Lower lobe of right lung (tissue), 2 donors: Measurements from ENCODE around the gene PRDM15. TPM values are rescaled to one million over a fixed set of nuclear protein-coding genes. Genes with fewer than 3 reads are reported as not detected.

Experiments
- ATAC-seq, 2 donors: fragments of 200-7000 bp; cut with Tn5 transposase; one replicate each; pipeline ENCODE4 v1.9.1; 2020 to 2022; ENCODE audit warnings: mild to moderate bottlenecking in 2 of 2, moderate library complexity in 2 of 2
- DNase-seq: peaks from one replicate; pipeline ENCODE4 v3.0.0-alpha.2; 2020
- H3K27ac ChIP-seq: fragments of 200-600 bp; one replicate; pipeline ENCODE4 v1.8.0; 2022
- H3K27me3 ChIP-seq: fragments of 200-600 bp; one replicate; pipeline ENCODE4 v1.8.0; 2022; ENCODE audit warnings: low read depth
- H3K36me3 ChIP-seq: fragments of 200-600 bp; one replicate; pipeline ENCODE4 v1.8.0; 2022; ENCODE audit warnings: mild to moderate bottlenecking
- H3K4me1 ChIP-seq: fragments of 200-600 bp; one replicate; pipeline ENCODE4 v1.8.0; 2022
- H3K4me3 ChIP-seq: fragments of 200-600 bp; one replicate; pipeline ENCODE4 v1.8.0; 2022; ENCODE audit warnings: mild to moderate bottlenecking
- H3K9me3 ChIP-seq: fragments of 200-600 bp; one replicate; pipeline ENCODE4 v1.8.0; 2022
- intact Hi-C: fragments of 100-400 bp; cut with DNase I; formaldehyde crosslinking; loops from one replicate; pipeline ENCODE4 v1.11.0; 2022
- total RNA-seq: library from RNA; stranded (reverse); fragmentation: NEBNext Ultra II Directional; extraction: Animal tissue kit (Norgen Biotek cat#: 25700); gene quantifications from one replicate; pipeline ENCODE4 v1.2.1, GENCODE V29; 2021
- TF ChIP-seq, protein P1 (sequence below): fragments of 200-600 bp; IDR thresholded peaks from one replicate; pipeline ENCODE4 v1.8.0; 2022; ENCODE audit warnings: antibody characterized with exemption, mild to moderate bottlenecking
- donor health status: DM: no; HTN: yes; CAD: no; lungs with severe emphysema.

Gene PRDM15
- total RNA-seq, 1 donor from 2014 or later, result 6.6 TPM

DNA sequence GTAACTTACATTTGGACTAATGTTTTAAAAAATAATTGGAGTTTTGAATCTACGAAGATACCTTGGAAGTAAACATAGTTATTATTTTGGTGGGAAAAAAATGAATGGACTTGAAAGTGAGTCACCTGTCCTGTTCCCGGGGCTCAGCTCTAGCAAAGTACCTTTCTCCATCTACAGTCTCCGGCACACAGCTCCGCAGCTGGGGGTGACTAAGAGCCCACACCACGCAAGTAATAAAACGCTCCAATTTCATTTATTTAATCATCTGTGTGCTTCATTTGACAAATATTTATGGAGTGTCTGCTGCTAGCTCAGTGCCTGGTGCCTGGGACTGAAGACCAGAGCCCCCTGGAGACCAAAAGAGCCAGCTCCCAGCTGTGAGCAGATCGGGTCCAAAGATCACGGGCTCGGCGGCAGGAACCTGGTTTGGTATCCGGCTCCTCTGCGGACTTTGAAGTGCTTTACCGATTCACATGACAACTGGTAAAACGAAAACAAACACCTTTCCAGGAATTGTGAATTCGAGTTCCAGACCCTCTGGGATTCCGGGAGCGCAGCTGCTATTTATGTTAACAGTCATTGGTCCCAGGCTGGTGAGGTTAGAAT is 110.6 kb downstream of the PRDM15 start:
- H3K9me3 ChIP-seq, result no peaks in the 10 kb centered on the region
- peaks cover 42% of the 10 kb centered on the region for H3K4me1 ChIP-seq
- H3K36me3 ChIP-seq, result no peaks in the 10 kb centered on the region
- H3K27me3 ChIP-seq, result peaks cover 73% of the 10 kb centered on the region
- DNase-seq (peak; percentile 51), ATAC-seq (peak in 1 of 2 donors; percentile 25)
- TF ChIP-seq, protein P1, sequence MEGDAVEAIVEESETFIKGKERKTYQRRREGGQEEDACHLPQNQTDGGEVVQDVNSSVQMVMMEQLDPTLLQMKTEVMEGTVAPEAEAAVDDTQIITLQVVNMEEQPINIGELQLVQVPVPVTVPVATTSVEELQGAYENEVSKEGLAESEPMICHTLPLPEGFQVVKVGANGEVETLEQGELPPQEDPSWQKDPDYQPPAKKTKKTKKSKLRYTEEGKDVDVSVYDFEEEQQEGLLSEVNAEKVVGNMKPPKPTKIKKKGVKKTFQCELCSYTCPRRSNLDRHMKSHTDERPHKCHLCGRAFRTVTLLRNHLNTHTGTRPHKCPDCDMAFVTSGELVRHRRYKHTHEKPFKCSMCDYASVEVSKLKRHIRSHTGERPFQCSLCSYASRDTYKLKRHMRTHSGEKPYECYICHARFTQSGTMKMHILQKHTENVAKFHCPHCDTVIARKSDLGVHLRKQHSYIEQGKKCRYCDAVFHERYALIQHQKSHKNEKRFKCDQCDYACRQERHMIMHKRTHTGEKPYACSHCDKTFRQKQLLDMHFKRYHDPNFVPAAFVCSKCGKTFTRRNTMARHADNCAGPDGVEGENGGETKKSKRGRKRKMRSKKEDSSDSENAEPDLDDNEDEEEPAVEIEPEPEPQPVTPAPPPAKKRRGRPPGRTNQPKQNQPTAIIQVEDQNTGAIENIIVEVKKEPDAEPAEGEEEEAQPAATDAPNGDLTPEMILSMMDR, result peak; percentile 15
- peak overlapping the region; percentile 43 for H3K4me3 ChIP-seq
- no peak overlapping the region for H3K27ac ChIP-seq
- intact Hi-C loops, result no loop called here

DNA sequence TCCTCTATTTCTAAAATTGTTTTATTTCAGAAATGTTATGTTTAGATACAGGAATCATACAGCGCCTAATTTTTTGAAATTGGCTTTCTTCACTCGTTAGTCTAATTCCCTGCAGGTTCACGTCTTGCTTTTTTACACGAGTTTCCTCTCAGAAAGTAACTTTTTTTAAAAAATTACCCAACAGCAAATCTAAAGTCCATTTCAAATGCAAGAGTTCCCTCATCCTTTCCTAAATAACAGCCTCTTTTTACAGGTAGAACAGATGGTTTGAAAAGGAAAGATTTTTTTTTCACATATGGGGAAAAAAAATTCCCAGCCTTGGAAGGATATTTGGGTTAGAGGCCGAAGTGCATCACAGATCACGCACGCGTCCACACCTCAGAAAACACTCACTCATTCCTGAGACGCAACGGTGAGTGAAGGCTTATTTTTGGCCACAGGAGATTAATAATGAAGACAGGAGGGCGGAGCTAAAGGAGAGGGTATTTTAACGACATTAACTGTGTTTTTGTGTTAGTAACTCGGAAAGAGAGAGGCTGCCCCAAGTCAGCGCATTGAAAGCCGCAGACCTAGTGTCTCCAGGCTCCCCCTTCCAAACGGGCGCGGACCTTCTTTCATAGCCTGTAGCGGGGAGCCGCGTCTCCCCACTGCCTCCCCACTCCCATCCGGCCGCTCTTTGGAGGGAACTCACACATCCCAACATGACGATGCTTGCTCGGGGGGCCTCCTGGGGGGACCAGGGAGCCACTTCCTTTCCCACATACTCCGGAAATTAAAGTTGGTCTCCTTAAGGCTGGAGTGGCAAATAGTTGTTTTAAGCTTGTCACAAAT is 111.3 kb downstream of the PRDM15 start:
- Histone ChIP-seq H3K27ac (no peak overlapping the region), H3K27me3 (peaks cover 79% of the 10 kb centered on the region), H3K36me3 (no peaks in the 10 kb centered on the region), H3K9me3 (no peaks in the 10 kb centered on the region), H3K4me3 (peak overlapping the region; percentile 43), H3K4me1 (peaks cover 50% of the 10 kb centered on the region)
- intact Hi-C loops, result no loop called here
- no peak for ATAC-seq
- DNase-seq, result no peak
- TF ChIP-seq, protein P1, result no peak

DNA sequence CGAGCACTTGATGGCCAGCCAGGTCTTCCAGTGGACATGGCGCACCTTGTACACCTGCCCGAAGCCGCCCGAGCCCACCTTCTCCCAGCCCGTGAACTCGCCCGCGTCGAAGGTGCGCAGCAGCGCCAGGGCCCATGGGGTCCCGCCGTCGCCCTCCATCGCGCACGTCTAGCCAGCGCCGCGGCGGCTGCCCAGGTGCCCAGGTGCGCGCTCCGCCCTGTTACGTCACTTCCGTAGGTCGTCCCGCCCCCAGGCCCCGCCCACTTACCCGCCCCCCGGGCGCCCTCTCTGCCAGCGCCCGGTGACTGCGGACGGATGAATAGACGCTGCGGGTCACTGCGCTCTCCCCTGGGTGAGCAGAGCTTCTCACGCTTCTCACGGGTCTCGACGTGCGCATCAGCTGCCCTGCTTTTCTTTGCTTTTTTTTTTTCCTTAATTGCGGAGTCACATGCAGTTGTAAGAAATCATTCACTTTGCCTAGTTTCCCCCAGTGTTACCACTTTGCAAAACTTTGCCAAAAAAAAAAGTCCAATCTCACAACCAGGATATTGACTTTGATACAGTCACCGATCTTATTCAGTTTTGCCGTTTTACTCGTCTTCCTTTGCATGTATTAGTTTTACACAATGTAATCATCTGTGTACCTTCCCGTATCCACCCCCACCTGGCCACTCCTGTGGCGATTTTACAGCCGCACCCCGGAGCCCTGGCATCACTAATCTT is 112.1 kb downstream of the PRDM15 start, which contains the start of gene RIPK4:
Gene RIPK4, minus strand, starts transcription at position 170 of the 723 bp plus-strand sequence. Its CDS starts 11 bp downstream, at position 159.
- Histone ChIP-seq H3K36me3 (no peaks in the 10 kb centered on the region), H3K9me3 (no peaks in the 10 kb centered on the region), H3K27ac (peak within 1 kb of the TSS; percentile 83), H3K27me3 (peaks cover 83% of the 10 kb centered on the region), H3K4me1 (peaks cover 57% of the 10 kb centered on the region), H3K4me3 (peak within 1 kb of the TSS; percentile 63)
- DNase-seq (peak; percentile 82), ATAC-seq (peak; percentile 91 to 93)
- TF ChIP-seq, protein P1, result no peak
- intact Hi-C loops, result no loop called here

DNA sequence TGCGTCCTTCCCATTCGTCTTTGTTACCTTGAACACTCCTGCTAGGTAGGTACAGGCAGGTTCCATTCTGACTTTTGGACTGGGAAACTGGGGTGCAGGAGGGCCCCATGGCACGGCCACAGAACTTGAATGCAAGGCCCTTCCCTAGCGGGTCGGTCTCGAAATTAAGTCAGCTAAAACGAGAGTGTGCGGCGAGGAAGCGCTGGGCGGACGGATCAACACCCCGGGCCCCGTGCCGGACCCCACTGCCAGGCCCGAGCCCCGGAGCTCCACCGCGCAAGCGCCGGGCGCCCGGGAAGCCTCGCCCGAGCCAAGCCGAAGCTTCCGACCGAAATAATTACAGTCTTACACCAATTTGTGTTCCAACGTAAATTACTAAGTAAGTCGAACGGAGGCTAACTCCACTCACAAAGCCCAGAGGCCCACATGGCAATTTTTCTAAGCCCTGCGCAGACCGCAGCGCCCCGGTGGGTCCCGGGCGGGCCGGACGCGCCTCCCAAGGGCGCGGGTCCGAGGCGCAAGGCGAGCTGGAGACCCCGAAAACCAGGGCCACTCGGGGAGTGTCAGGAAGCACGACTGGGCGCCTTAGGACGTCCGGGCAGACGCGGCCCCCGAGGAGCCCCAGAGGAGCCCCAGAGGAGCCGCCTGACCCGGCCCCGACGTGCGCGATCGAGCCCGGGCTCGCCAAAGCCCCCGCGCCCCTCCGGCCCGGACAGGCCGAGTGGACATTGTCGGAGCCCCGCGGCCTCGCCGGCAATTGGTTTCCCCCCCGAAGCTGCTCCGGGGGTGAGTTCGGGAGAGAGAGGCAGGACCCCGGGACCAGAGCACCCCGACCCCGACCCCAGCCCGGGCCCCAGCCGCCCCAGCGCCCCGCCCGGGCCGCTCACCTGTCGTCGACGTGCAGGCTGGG is 112.9 kb downstream of the PRDM15 start:
- DNase-seq (no peak), ATAC-seq (peak; percentile 15 to 39)
- Histone ChIP-seq H3K4me3 (peak overlapping the region; percentile 63), H3K36me3 (no peaks in the 10 kb centered on the region), H3K27ac (peak overlapping the region; percentile 83), H3K4me1 (peaks cover 66% of the 10 kb centered on the region), H3K27me3 (peaks cover 80% of the 10 kb centered on the region), H3K9me3 (no peaks in the 10 kb centered on the region)
- intact Hi-C loops, result no loop called here
- TF ChIP-seq, protein P1, result no peak
